Esophagus muscularis mucosa (tissue), 4 donors: Measurements from ENCODE around the gene MSMB. TPM values are rescaled to one million over a fixed set of nuclear protein-coding genes. Genes with fewer than 3 reads are reported as not detected.

Experiments used
- DNase-seq: peaks from one replicate; pipeline ENCODE4 v3.0.0-alpha.2; 2017; ENCODE audit errors: extremely low spot score
- H3K27ac ChIP-seq, 4 donors: fragments of 200-600 bp; sonication (generic); replicated peaks in 1 of 4; 1 replicate in 3 of 4; 2 replicates in 1 of 4; pipeline ENCODE4 v1.5.1; 2016 to 2019; ENCODE audit warnings: mild to moderate bottlenecking in 1 of 4
- H3K27me3 ChIP-seq, 4 donors: fragments of 200-600 bp; sonication (generic); one replicate each; pipeline versions ENCODE4 v1.5.1 to v1.6.0; 2016 to 2019
- H3K36me3 ChIP-seq, 4 donors: fragments of 200-600 bp; sonication (generic); one replicate each; pipeline ENCODE4 v1.5.1; 2016 to 2019
- H3K4me1 ChIP-seq, 4 donors: fragments of 200-600 bp; sonication (generic); one replicate each; pipeline ENCODE4 v1.5.1; 2016 to 2019
- H3K4me3 ChIP-seq, 4 donors: fragments of 200-600 bp; sonication (generic); 1 replicate in 2 of 4; 2 replicates in 2 of 4; pipeline ENCODE4 v1.5.1; 2016 to 2019; ENCODE audit warnings: mild to moderate bottlenecking in 4 of 4, moderate library complexity in 1 of 4
- H3K9me3 ChIP-seq, 4 donors: fragments of 200-600 bp; sonication (generic); 1 replicate in 3 of 4; 2 replicates in 1 of 4; pipeline ENCODE4 v1.5.1; 2016 to 2019
- EP300 ChIP-seq: sonication (generic); formaldehyde crosslinking; IDR thresholded peaks from one replicate; pipeline ENCODE4 v1.6.1; 2017; ENCODE audit warnings: antibody characterized with exemption
- POLR2A ChIP-seq: fragments of 450-650 bp; IDR thresholded peaks from one replicate; pipeline ENCODE4 v1.6.1; 2017; ENCODE audit warnings: antibody characterized with exemption, moderate library complexity, mild to moderate bottlenecking, low read depth
- POLR2AphosphoS5 ChIP-seq, 2 donors: sonication (generic); formaldehyde crosslinking; IDR thresholded peaks; one replicate each; pipeline ENCODE4 v1.6.1; 2017; ENCODE audit warnings: antibody characterized with exemption in 2 of 2
- WGBS: methylation state at CpG from one replicate; pipeline ENCODE4 v1.1.5; 2018; 5-methylcytosine and 5-hydroxymethylcytosine counted together
- intact Hi-C: fragments of 100-400 bp; cut with DNase I; formaldehyde crosslinking; loops from one replicate; pipeline ENCODE4 v1.15.1; 2023
- total RNA-seq, 4 donors: library from RNA; depleted of rRNA; stranded (reverse); fragments of >200 nt; gene quantifications; one replicate each; pipeline versions ENCODE4 v1.1.0 to v1.2.1, GENCODE V29; 2016
- TF ChIP-seq, protein P1 (sequence below), 3 experiments: fragments of 200-600 bp in 2 of 3; fragments of 450-650 bp in 1 of 3; sonication (generic) in 2 of 3; IDR thresholded peaks; one replicate each; pipeline ENCODE4 v1.5.1; 2017 to 2019; ENCODE audit warnings: antibody characterized with exemption in 3 of 3, mild to moderate bottlenecking in 2 of 3, moderate library complexity in 1 of 3

Gene MSMB
- total RNA-seq, 4 donors from 2014 or later = not detected

DNA sequence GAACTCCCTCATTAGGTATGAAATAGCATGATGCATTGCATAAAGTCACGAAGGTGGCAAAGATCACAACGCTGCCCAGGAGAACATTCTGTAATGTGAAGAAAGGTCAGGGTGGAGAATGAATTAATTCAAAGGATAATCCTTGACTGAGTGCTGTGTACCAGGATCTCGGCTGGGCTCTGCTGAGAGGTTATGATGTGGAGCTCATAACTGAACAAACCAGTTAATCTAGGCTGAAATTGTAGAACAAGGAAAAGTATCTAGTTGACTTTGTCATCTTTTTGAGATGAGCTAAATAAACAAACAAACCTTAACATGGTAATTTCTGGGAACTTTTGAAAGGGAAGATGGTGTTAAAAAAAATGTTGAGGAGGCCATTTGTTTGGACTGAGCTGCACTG lies 6.1 kb downstream of the MSMB start:
- 78% methylated on average over 3 of the region's 3 CpGs for WGBS
- Histone ChIP-seq H3K9me3 (no peaks in the 10 kb centered on the region), H3K27ac (no peak overlapping the region), H3K27me3 (peaks cover 0 to 4% (median 0%) of the 10 kb centered on the region in 4 donors), H3K36me3 (no peaks in the 10 kb centered on the region), H3K4me3 (no peak overlapping the region), H3K4me1 (no peaks in the 10 kb centered on the region)
- TF ChIP-seq POLR2AphosphoS5 (IDR thresholded peaks at IDR 0.05) (no peak), POLR2A (no peak), EP300 (no peak)
- TF ChIP-seq, protein P1, sequence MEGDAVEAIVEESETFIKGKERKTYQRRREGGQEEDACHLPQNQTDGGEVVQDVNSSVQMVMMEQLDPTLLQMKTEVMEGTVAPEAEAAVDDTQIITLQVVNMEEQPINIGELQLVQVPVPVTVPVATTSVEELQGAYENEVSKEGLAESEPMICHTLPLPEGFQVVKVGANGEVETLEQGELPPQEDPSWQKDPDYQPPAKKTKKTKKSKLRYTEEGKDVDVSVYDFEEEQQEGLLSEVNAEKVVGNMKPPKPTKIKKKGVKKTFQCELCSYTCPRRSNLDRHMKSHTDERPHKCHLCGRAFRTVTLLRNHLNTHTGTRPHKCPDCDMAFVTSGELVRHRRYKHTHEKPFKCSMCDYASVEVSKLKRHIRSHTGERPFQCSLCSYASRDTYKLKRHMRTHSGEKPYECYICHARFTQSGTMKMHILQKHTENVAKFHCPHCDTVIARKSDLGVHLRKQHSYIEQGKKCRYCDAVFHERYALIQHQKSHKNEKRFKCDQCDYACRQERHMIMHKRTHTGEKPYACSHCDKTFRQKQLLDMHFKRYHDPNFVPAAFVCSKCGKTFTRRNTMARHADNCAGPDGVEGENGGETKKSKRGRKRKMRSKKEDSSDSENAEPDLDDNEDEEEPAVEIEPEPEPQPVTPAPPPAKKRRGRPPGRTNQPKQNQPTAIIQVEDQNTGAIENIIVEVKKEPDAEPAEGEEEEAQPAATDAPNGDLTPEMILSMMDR (IDR thresholded peaks at IDR 0.05) = no peak
- intact Hi-C loops = no loop called here
- DNase-seq = no peak

DNA sequence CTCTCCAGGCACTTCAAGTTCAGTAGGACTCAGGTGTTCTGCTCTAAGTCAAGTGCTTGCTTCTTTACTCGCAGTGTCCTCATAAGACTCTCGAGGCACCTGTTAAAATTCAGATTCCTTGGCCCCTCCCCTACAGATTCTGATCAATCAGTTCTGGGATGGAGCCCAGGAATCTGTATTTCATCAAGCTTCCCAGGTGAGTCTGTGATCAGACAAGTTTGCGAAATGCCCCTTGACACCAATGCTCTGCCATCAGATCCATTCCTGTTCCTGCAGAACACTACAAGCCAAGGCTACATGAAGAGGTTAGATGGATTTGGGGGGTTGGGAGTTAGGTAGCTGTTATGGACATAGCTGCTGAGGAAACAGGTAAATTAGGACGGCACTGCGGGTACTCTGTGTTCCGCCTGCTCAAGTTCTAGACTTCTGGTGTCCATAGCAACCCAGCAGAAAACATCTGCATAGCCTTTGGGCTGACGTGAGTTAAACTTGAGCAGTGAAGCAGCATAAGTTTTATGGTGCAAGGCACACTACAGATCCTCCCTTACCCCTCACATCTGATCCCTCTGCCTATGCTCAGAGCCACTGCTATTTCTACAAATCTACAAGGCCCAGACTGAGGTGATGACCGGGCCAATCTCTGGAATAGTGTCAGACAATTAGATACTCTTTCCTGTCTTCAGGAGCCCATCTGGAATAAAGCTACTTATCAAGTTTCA lies 8.8 kb downstream of the MSMB start:
- H3K9me3 ChIP-seq = no peaks in the 10 kb centered on the region
- H3K27me3 ChIP-seq = peaks cover 0 to 4% (median 0%) of the 10 kb centered on the region in 4 donors
- no peaks in the 10 kb centered on the region for H3K4me1 ChIP-seq
- H3K4me3 ChIP-seq = no peak overlapping the region
- DNase-seq = peak; percentile 77
- no peak overlapping the region for H3K27ac ChIP-seq
- no peaks in the 10 kb centered on the region for H3K36me3 ChIP-seq
- intact Hi-C loops = no loop called here
- TF ChIP-seq EP300 (no peak), POLR2AphosphoS5 (IDR thresholded peaks at IDR 0.05) (no peak), POLR2A (no peak)
- TF ChIP-seq, protein P1 (IDR thresholded peaks at IDR 0.05) = no peak
- WGBS = 86% methylated on average over 8 of the region's 8 CpGs

DNA sequence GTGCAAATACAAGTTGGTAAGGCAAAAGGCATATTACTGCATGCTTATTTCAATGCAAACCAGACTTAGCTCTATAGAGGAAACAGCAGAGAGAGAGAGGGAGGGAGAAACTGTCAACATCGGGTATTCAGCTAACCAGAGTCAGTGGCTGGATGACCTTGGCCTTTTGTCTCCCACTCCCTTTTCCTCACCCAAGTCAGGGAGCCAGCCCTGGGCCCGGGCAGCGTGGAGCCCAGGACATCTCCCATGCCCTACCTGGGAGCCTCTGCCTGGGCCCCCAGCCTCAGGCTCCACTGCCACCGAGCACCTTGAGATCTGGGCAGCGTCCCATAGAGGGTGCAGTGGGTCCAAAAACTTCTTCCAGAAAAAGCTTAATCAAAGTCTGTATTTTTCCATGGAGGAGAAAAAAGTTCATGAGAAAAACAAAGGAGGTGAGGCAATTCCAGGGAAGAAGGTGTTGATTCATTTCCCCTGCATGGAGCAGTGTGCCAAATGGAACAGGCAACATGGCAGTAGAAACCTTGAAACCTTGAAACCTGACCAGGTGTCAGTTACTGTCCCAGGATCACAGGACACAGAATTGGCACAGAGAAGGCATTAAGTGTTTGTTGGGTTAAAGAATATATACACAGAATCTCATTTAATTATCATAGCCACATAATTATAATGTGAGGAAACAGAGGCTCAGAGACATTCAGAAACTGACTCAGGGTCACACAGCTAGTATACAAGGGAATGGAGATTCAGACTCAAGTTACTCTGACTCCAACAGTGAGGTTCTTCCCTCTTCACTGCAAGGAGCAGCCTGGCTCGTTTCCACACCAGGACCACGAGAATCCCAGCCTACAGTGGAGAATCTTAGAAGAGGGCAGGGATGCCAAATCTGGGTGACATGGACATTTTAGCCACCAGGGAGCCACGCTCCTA lies 9.9 kb downstream of the MSMB start:
- Histone ChIP-seq H3K36me3 (no peaks in the 10 kb centered on the region), H3K27me3 (peaks cover 0 to 4% (median 0%) of the 10 kb centered on the region in 4 donors), H3K9me3 (no peaks in the 10 kb centered on the region), H3K4me1 (no peaks in the 10 kb centered on the region), H3K4me3 (no peak overlapping the region), H3K27ac (no peak overlapping the region)
- TF ChIP-seq POLR2A = no peak
- no peak for TF ChIP-seq EP300
- TF ChIP-seq, protein P1 (IDR thresholded peaks at IDR 0.05) = no peak
- TF ChIP-seq POLR2AphosphoS5 (IDR thresholded peaks at IDR 0.05) = no peak
- intact Hi-C loops = no loop called here
- WGBS = 63% methylated on average over 8 of the region's 8 CpGs
- DNase-seq = no peak

DNA sequence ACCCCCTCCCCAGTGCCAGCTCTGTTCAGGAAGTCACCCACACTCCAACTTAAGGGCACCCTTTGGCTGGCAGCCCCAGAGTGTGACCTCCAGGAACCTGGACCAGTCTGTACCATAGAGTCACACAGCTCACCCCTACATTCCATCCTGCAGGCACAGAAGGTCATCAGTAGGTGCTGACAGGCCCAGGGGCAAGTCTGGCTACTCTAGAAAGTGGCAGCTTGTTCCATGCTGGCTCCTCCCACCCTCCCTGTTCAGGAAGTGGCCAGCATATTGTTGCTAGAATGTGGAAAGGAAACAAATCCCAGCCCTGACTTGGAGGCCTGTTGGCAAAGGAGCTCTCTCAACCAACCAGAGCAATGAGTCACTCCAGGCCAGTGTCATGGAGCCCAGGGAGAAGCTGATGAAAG lies 12.5 kb downstream of the MSMB start:
- no peak overlapping the region for H3K27ac ChIP-seq
- H3K36me3 ChIP-seq = no peaks in the 10 kb centered on the region
- no peak overlapping the region for H3K4me3 ChIP-seq
- peaks cover 10 to 18% (median 17%) of the 10 kb centered on the region in 4 donors for H3K4me1 ChIP-seq
- intact Hi-C loops = no loop called here
- no peak for DNase-seq
- no peak for TF ChIP-seq POLR2AphosphoS5 (IDR thresholded peaks at IDR 0.05)
- TF ChIP-seq, protein P1 (IDR thresholded peaks at IDR 0.05) = no peak
- no peak for TF ChIP-seq POLR2A
- no peaks in the 10 kb centered on the region for H3K9me3 ChIP-seq
- no peaks in the 10 kb centered on the region for H3K27me3 ChIP-seq
